ENCODE measurements around the gene LIN54. TPM values are rescaled to one million over a fixed set of nuclear protein-coding genes. Genes with fewer than 3 reads are reported as not detected.

The LIN54 gene
- polyA plus RNA-seq, 1 donor (not counting 4 experiments of a cell fraction or from before 2014, with no cell fraction given) = 8.1 TPM

- H4K20me1 ChIP-seq (ENCODE audit: control insufficient read depth, extremely low read depth, insufficient read depth, low read length) = no peaks in the 10 kb centered on the region
- H3K4me2 ChIP-seq (ENCODE audit: control insufficient read depth, extremely low read depth, insufficient read depth, low read depth, low read length) = no peak overlapping the region
- no peak overlapping the region for H3K27ac ChIP-seq (ENCODE audit: control insufficient read depth, insufficient read depth, low read length)
- FAIRE-seq (no peak), DNase-seq (ENCODE audit: low read depth, low spot score) (no peak)
- peaks cover 25% of the 10 kb centered on the region for H3K79me2 ChIP-seq (ENCODE audit: control insufficient read depth, insufficient read depth, low read length)
- no peaks in the 10 kb centered on the region for H3K4me1 ChIP-seq (ENCODE audit: control insufficient read depth, extremely low read depth, insufficient read depth, low read length)
- no peak overlapping the region for H3K4me3 ChIP-seq (ENCODE audit: control insufficient read depth in 2 of 3, extremely low read depth in 1 of 3, insufficient read depth in 2 of 3, low read depth in 1 of 3, low read length in 3 of 3)
- H3K9me1 ChIP-seq (ENCODE audit: control insufficient read depth, extremely low read depth, insufficient read depth, low read length) = peaks cover 4% of the 10 kb centered on the region
- H3K9me3 ChIP-seq (ENCODE audit: control insufficient read depth, low read depth, low read length) = no peaks in the 10 kb centered on the region
- TF ChIP-seq EZH2 (IDR thresholded peaks at IDR 0.05; ENCODE audit: low read length) (no peak), CTCF (optimal IDR thresholded peaks at IDR 0.05 in 1 of 3, IDR thresholded peaks at IDR 0.05 in 1 of 3, conservative IDR thresholded peaks at IDR 0.05 in 1 of 3; ENCODE audit: extremely low read depth in 1 of 3, insufficient read depth in 2 of 3, low read length in 3 of 3) (no peak)
- H3K36me3 ChIP-seq (ENCODE audit: control insufficient read depth in 2 of 2, extremely low read depth in 1 of 2, insufficient read depth in 2 of 2, low read length in 2 of 2) = no peaks in the 10 kb centered on the region
- H2AFZ ChIP-seq (ENCODE audit: control insufficient read depth, low read length) = no peak overlapping the region
- H3K27me3 ChIP-seq (ENCODE audit: control insufficient read depth, extremely low read depth, insufficient read depth, low read length) = no peaks in the 10 kb centered on the region
- no peak overlapping the region for H3K9ac ChIP-seq (ENCODE audit: control insufficient read depth, extremely low read depth, insufficient read depth, low read length)
- dilution Hi-C loops (cut with MboI; ENCODE audit: extremely low pct_ligation_motif_present, low sequenced_read_pairs) = no loop called here
Measured at GRCh38 chr4:82994834-82995233, 15.8 kb downstream of the LIN54 start.

GRCh38 chr4:82989575-82990429, 20.8 kb downstream of the LIN54 start:
- Histone ChIP-seq H3K4me2 (ENCODE audit: control insufficient read depth, extremely low read depth, insufficient read depth, low read depth, low read length) (peak overlapping the region; percentile 14), H4K20me1 (ENCODE audit: control insufficient read depth, extremely low read depth, insufficient read depth, low read length) (no peaks in the 10 kb centered on the region), H3K4me1 (ENCODE audit: control insufficient read depth, extremely low read depth, insufficient read depth, low read length) (no peaks in the 10 kb centered on the region), H3K36me3 (ENCODE audit: control insufficient read depth in 2 of 2, extremely low read depth in 1 of 2, insufficient read depth in 2 of 2, low read length in 2 of 2) (no peaks in the 10 kb centered on the region), H3K9me1 (ENCODE audit: control insufficient read depth, extremely low read depth, insufficient read depth, low read length) (no peaks in the 10 kb centered on the region), H2AFZ (ENCODE audit: control insufficient read depth, low read length) (no peak overlapping the region), H3K9me3 (ENCODE audit: control insufficient read depth, low read depth, low read length) (no peaks in the 10 kb centered on the region), H3K79me2 (ENCODE audit: control insufficient read depth, insufficient read depth, low read length) (peaks cover 12% of the 10 kb centered on the region), H3K27me3 (ENCODE audit: control insufficient read depth, extremely low read depth, insufficient read depth, low read length) (no peaks in the 10 kb centered on the region), H3K4me3 (ENCODE audit: control insufficient read depth in 2 of 3, extremely low read depth in 1 of 3, insufficient read depth in 2 of 3, low read depth in 1 of 3, low read length in 3 of 3) (no peak overlapping the region), H3K9ac (ENCODE audit: control insufficient read depth, extremely low read depth, insufficient read depth, low read length) (no peak overlapping the region), H3K27ac (ENCODE audit: control insufficient read depth, insufficient read depth, low read length) (no peak overlapping the region)
- TF ChIP-seq EZH2 (IDR thresholded peaks at IDR 0.05; ENCODE audit: low read length) = no peak
- TF ChIP-seq CTCF (optimal IDR thresholded peaks at IDR 0.05 in 1 of 3, IDR thresholded peaks at IDR 0.05 in 1 of 3, conservative IDR thresholded peaks at IDR 0.05 in 1 of 3; ENCODE audit: extremely low read depth in 1 of 3, insufficient read depth in 2 of 3, low read length in 3 of 3) = no peak
- dilution Hi-C loops (cut with MboI; ENCODE audit: extremely low pct_ligation_motif_present, low sequenced_read_pairs) = no loop called here
- no peak for FAIRE-seq
- DNase-seq (ENCODE audit: low read depth, low spot score) = no peak
